B cell (primary cell): Measurements from ENCODE around the gene ID3. TPM values are rescaled to one million over a fixed set of nuclear protein-coding genes. Genes with fewer than 3 reads are reported as not detected.
A peak's percentile ranks its signal among the peaks of the same experiment; 100 is the strongest.

Experiments
- ATAC-seq: fragments of 200-7000 bp; cut with Tn5 transposase; one replicate; pipeline ENCODE4 v1.10.0; 2021; ENCODE audit warnings: low read depth, mild to moderate bottlenecking, moderate number of reproducible peaks, moderate library complexity
- CTCF ChIA-PET: fragments of 350-600 bp; sonication (Branson Sonifier 250); formaldehyde crosslinking; loops from one replicate; lab custom pipeline; 2021; ENCODE audit warnings: antibody characterized with exemption, inconsistent platforms; lab: Charles Lee
- POLR2A ChIA-PET: fragments of 350-600 bp; sonication (Branson Sonifier 250); formaldehyde crosslinking; loops from one replicate; lab custom pipeline; 2021; ENCODE audit warnings: antibody characterized with exemption; lab: Charles Lee
- DNase-seq: peaks from one replicate; pipeline ENCODE4 v3.0.0; 2013
- H2AFZ ChIP-seq: 2 replicates; pipeline ENCODE4 v1.6.1; 2012; ENCODE audit warnings: mild to moderate bottlenecking, low read depth, low read length; ENCODE audit not compliant: insufficient read depth, poor library complexity, severe bottlenecking
- H3K27ac ChIP-seq, 2 donors: 1 replicate in 1 of 2; 2 replicates in 1 of 2; pipeline ENCODE4 v1.5.1; 2012 to 2013; ENCODE audit warnings: low read length in 2 of 2, mild to moderate bottlenecking in 2 of 2, moderate library complexity in 1 of 2
- H3K27me3 ChIP-seq, 4 experiments: fragments of 200-600 bp in 1 of 4; sonication (generic) in 1 of 4; replicated peaks in 1 of 4; 1 replicate in 2 of 4; 2 replicates in 2 of 4; pipeline versions ENCODE4 v1.6.1 to v1.7.0; 2013 to 2016; ENCODE audit warnings: low read length in 3 of 4, mild to moderate bottlenecking in 2 of 4, mixed read lengths in 1 of 4, moderate library complexity in 1 of 4; ENCODE audit not compliant: insufficient read depth in 4 of 4, control insufficient read depth in 3 of 4; ENCODE audit errors: control extremely low read depth in 1 of 4
- H3K36me3 ChIP-seq, 2 experiments: replicated peaks in 1 of 2; 1 replicate in 1 of 2; 2 replicates in 1 of 2; pipeline versions ENCODE4 v1.6.1 to v1.7.1; 2013; ENCODE audit warnings: low read length in 1 of 2; ENCODE audit not compliant: insufficient read depth in 2 of 2, control insufficient read depth in 1 of 2; ENCODE audit errors: control extremely low read depth in 1 of 2, extremely low read depth in 1 of 2
- H3K4me1 ChIP-seq, 2 donors: fragments of 200-600 bp in 1 of 2; sonication (generic) in 1 of 2; 1 replicate in 1 of 2; 2 replicates in 1 of 2; pipeline versions ENCODE4 v1.5.1 to v1.6.1; 2013 to 2017; ENCODE audit warnings: low read length in 2 of 2; ENCODE audit not compliant: control insufficient read depth in 2 of 2, insufficient read depth in 2 of 2
- H3K4me2 ChIP-seq: replicated peaks from 2 replicates; pipeline ENCODE3; 2012; ENCODE audit warnings: mild to moderate bottlenecking, low read depth, low read length; ENCODE audit not compliant: poor library complexity, severe bottlenecking
- H3K4me3 ChIP-seq, 5 experiments: fragments of 200-600 bp in 1 of 5; sonication (generic) in 1 of 5; 1 replicate in 3 of 5; 2 replicates in 2 of 5; pipeline versions ENCODE4 v1.5.1 to v1.7.0; 2011 to 2016; ENCODE audit warnings: low read length in 4 of 5, mild to moderate bottlenecking in 4 of 5, low read depth in 2 of 5, control low read depth in 1 of 5, moderate library complexity in 1 of 5; ENCODE audit not compliant: insufficient read depth in 1 of 5; ENCODE audit errors: control extremely low read depth in 1 of 5, extremely low read depth in 1 of 5
- H3K79me2 ChIP-seq: fragments of 200-600 bp; sonication (generic); one replicate; pipeline ENCODE4 v1.6.0; 2016; ENCODE audit warnings: low read length; ENCODE audit not compliant: control insufficient read depth, insufficient read depth
- H3K9ac ChIP-seq: fragments of 200-600 bp; sonication (generic); 2 replicates; pipeline ENCODE4 v1.6.1; 2017; ENCODE audit warnings: mild to moderate bottlenecking, low read length, moderate library complexity
- H3K9me3 ChIP-seq, 3 donors: one replicate each; pipeline versions ENCODE4 v1.6.1 to v1.7.1; 2013; ENCODE audit warnings: low read length in 2 of 3; ENCODE audit not compliant: control insufficient read depth in 2 of 3, insufficient read depth in 1 of 3; ENCODE audit errors: control extremely low read depth in 1 of 3
- H4K20me1 ChIP-seq: 2 replicates; pipeline ENCODE4 v1.6.0; 2012; ENCODE audit warnings: mild to moderate bottlenecking, low read length; ENCODE audit not compliant: insufficient read depth, control insufficient read depth, poor library complexity, severe bottlenecking
- H3K27ac Mint-ChIP-seq: one replicate; pipeline ENCODE4 v1.8.0; 2021; ENCODE audit warnings: mixed read lengths
- H3K27me3 Mint-ChIP-seq: one replicate; pipeline ENCODE4 v1.8.0; 2021; ENCODE audit warnings: mixed read lengths
- H3K4me1 Mint-ChIP-seq: one replicate; pipeline ENCODE4 v1.8.0; 2021; ENCODE audit warnings: mixed read lengths
- H3K4me3 Mint-ChIP-seq: one replicate; pipeline ENCODE4 v1.8.0; 2021; ENCODE audit warnings: mixed read lengths
- H3K9me3 Mint-ChIP-seq: one replicate; pipeline ENCODE4 v1.8.0; 2022; ENCODE audit warnings: mixed read lengths; ENCODE audit not compliant: insufficient read depth
- EZH2 ChIP-seq: IDR thresholded peaks from 2 replicates; pipeline ENCODE4 v1.6.1; 2012; ENCODE audit warnings: borderline replicate concordance, low read depth, mild to moderate bottlenecking, moderate library complexity, low read length; ENCODE audit not compliant: insufficient read depth, poor library complexity, severe bottlenecking
- WGBS: methylation state at CpG from one replicate; pipeline ENCODE4 v1.1.5; 2013; ENCODE audit warnings: missing lambda C conversion rate; ENCODE audit not compliant: insufficient coverage; 5-methylcytosine and 5-hydroxymethylcytosine counted together
- intact Hi-C: fragments of 100-400 bp; cut with micrococcal nuclease; formaldehyde crosslinking; loops from one replicate; pipeline ENCODE4 v1.10.0; 2022
- polyA plus RNA-seq: library from polyadenylated mRNA; depleted of rRNA; stranded (reverse); fragments of >200 nt; gene quantifications from 2 replicates; pipeline ENCODE4 v1.2.3, GENCODE V29; 2012
- total RNA-seq, 2 donors: library from RNA; stranded (reverse); fragments of 120-200 nt in 1 of 2; gene quantifications; 1 replicate in 1 of 2; 2 replicates in 1 of 2; pipeline versions ENCODE4 v1.2.3 to v1.2.4, GENCODE V29; 2013 to 2022
- TF ChIP-seq, protein P1 (sequence below): fragments of 200-600 bp; IDR thresholded peaks from one replicate; pipeline ENCODE4 v1.8.0; 2022; ENCODE audit warnings: antibody characterized with exemption, mild to moderate bottlenecking

Gene ID3
- total and polyA plus RNA-seq, 2 donors (not counting 1 experiment from before 2014, with no cell fraction given): 212 to 367 TPM

DNA sequence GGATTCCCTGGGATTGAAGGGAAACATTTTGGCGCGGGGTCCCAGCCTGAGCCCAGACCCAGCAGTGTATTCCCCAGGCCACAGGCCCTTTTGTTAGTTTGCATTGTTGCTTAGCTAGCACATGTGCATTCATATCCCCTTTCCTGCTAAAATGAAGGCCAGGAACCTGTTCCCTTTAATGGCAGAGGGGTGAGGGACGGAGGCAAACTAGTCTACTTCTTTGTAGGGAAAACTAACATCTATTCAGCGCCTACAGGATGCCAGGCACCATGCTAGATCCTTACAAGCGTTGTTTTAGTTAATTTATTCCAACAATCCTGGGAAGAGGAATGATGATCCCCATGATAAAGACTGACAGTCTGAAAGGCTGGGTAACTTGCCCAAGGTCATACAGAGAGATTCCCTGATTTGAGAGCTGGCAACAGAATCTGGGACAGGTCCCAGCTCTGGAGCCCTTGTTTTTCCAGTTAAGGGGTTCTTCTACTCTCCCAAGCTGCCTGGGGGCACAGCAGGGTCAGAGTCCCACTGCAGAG, 27.7 kb downstream of the ID3 start:
- peaks cover 72% of the 10 kb centered on the region for H3K4me1 Mint-ChIP-seq
- H3K27ac Mint-ChIP-seq: peak overlapping the region; percentile 61
- ChIA-PET CTCF (interaction anchor here (0.6 to 17.1 kb wide), 9 partner anchors 8 to 433 kb away, joined by 3 to 332 read pairs (median 5); no protein-coding TSS in a partner anchor), POLR2A (interaction anchor here (0.5 to 1.5 kb wide), 8 partner anchors 30 to 372 kb away, joined by 3 to 10 read pairs (median 3); partner anchors contain the start of genes ASAP3 and HNRNPR)
- TF ChIP-seq, protein P1, sequence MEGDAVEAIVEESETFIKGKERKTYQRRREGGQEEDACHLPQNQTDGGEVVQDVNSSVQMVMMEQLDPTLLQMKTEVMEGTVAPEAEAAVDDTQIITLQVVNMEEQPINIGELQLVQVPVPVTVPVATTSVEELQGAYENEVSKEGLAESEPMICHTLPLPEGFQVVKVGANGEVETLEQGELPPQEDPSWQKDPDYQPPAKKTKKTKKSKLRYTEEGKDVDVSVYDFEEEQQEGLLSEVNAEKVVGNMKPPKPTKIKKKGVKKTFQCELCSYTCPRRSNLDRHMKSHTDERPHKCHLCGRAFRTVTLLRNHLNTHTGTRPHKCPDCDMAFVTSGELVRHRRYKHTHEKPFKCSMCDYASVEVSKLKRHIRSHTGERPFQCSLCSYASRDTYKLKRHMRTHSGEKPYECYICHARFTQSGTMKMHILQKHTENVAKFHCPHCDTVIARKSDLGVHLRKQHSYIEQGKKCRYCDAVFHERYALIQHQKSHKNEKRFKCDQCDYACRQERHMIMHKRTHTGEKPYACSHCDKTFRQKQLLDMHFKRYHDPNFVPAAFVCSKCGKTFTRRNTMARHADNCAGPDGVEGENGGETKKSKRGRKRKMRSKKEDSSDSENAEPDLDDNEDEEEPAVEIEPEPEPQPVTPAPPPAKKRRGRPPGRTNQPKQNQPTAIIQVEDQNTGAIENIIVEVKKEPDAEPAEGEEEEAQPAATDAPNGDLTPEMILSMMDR: no peak
- no peak for TF ChIP-seq EZH2
- no peak overlapping the region for H3K27ac ChIP-seq
- no peaks in the 10 kb centered on the region for H3K9me3 Mint-ChIP-seq
- H3K4me3 Mint-ChIP-seq: peak overlapping the region; percentile 85
- peaks cover 63 to 69% of the 10 kb centered on the region in 2 donors for H3K4me1 ChIP-seq
- peaks cover 9% of the 10 kb centered on the region for H3K79me2 ChIP-seq
- peak overlapping the region; percentile 99 for H3K4me2 ChIP-seq
- peak overlapping the region; percentile 70 for H3K9ac ChIP-seq
- no peaks in the 10 kb centered on the region for H4K20me1 ChIP-seq
- peaks cover 0 to 7% (median 0%) of the 10 kb centered on the region in 4 experiments for H3K27me3 ChIP-seq
- DNase-seq: peak; percentile 12
- 7% methylated on average over 2 of the region's 5 CpGs for WGBS
- intact Hi-C loops: loop anchor here (1.0 to 2.0 kb wide), 4 partner anchors 9 to 212 kb away; partner anchors contain the start of genes ASAP3, ELOA and ZNF436
- peak overlapping the region in 4 of 5 experiments; percentile 24 to 43 (median 30) for H3K4me3 ChIP-seq
- H2AFZ ChIP-seq: peak overlapping the region; percentile 66
- no peaks in the 10 kb centered on the region for H3K9me3 ChIP-seq
- ATAC-seq: no peak
- H3K27me3 Mint-ChIP-seq: no peaks in the 10 kb centered on the region
- H3K36me3 ChIP-seq: no peaks in the 10 kb centered on the region
